Bronchial epithelial cell (primary cell): ENCODE results near the gene PTPN14. TPM values are rescaled to one million over a fixed set of nuclear protein-coding genes. Genes with fewer than 3 reads are reported as not detected.

Experiments
- DNase-seq: peaks from one replicate; pipeline ENCODE4 v3.0.0-alpha.2; 2010; ENCODE audit warnings: low read depth
- FAIRE-seq: peaks from 2 replicates; lab custom pipeline; 2011; peaks lifted over from hg19 to GRCh38; lab: Jason Lieb, UNC
- H3K27me3 ChIP-seq: 2 replicates; pipeline ENCODE4 v1.5.1; 2011; ENCODE audit warnings: low read length; ENCODE audit not compliant: control insufficient read depth, insufficient read depth
- H3K36me3 ChIP-seq: 2 replicates; pipeline ENCODE4 v1.5.1; 2011; ENCODE audit warnings: low read length; ENCODE audit not compliant: control insufficient read depth, insufficient read depth
- H3K4me3 ChIP-seq: 2 replicates; pipeline ENCODE4 v1.5.1; 2011; ENCODE audit warnings: mild to moderate bottlenecking, low read depth, low read length, control low read depth
- CTCF ChIP-seq: IDR thresholded peaks from 2 replicates; pipeline ENCODE4 v1.5.1; 2011; ENCODE audit warnings: mild to moderate bottlenecking, moderate library complexity, low read length, control low read depth, inconsistent platforms; ENCODE audit not compliant: insufficient read depth, severe bottlenecking
- total RNA-seq: library from RNA; depleted of rRNA; stranded (reverse); fragments of >200 nt; gene quantifications from 2 replicates; pipeline ENCODE4 v1.2.1, GENCODE V29; 2014

The PTPN14 gene
- total RNA-seq, 1 donor from 2014 or later = 28.4 TPM

DNA sequence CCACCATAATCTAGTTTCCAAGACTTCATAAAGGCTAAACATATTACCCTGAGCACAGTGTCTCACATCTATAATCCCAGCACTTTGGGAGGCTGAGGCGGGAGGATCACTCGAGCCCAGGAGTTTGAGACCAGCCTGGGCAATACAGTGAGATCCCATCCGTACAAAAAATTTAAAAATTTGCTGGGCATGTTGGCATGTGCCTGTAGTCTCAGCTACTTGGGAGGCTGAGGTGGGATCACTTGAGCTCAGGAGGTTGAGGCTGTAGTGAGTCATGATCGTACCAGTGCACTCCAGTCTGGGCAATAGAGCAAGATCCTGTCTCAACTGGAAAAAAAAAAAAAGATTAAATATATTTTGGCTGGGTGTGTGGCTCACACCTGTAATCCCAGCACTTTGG is 90.1 kb downstream of the PTPN14 start:
- Histone ChIP-seq H3K36me3 (peaks cover 12% of the 10 kb centered on the region), H3K4me3 (no peak overlapping the region), H3K27me3 (no peaks in the 10 kb centered on the region)
- no peak for DNase-seq
- no peak for FAIRE-seq
- TF ChIP-seq CTCF = no peak

DNA sequence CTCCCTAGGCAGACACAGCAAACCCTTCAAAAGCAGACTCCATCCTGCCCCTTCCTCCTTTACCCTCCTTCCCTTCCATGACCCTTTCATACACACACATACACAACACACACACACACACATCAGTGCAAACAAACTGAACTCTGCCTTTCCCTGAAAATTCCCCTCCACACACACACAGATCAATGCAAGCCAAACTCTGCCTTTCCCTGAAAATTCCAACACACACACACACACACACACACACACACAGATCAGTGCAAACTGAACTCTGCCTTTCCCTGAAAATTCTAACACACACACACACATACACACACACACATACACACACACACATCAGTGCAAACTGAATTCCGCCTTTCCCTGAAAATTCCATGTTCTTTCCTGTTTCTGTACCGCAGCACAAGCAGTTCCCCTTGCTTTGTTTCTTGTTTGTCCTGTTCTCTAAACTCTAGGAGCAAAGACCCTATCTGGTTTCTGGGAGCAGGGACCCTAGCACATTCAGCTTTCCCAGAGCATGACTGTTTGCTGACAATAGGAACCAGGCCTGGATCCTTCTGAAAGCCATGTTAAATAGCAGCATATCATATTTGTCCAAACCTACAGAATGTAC is 91.0 kb downstream of the PTPN14 start:
- Histone ChIP-seq H3K4me3 (no peak overlapping the region), H3K36me3 (peaks cover 12% of the 10 kb centered on the region), H3K27me3 (no peaks in the 10 kb centered on the region)
- TF ChIP-seq CTCF = no peak
- DNase-seq = no peak
- no peak for FAIRE-seq

DNA sequence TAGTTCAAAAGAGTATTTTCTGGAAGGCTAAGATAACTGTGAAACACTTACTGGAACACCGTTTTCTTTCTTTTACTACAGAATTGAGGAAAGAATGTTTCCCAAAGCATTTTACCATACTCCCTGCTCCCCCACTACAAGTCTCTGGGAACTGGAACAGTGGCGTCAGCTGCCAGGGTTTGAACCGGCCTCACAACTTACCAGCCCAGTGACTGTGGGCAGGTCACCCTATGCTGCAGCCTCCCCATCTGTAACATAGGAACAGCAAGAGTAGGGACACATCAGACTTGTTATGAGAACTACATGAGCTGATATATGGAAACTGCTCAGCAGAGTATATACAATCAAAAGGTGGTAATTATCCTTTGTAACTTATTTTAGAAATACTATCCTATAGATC is 91.5 kb downstream of the PTPN14 start:
- H3K4me3 ChIP-seq = no peak overlapping the region
- TF ChIP-seq CTCF = no peak
- no peaks in the 10 kb centered on the region for H3K27me3 ChIP-seq
- H3K36me3 ChIP-seq = peaks cover 9% of the 10 kb centered on the region
- FAIRE-seq (no peak), DNase-seq (no peak)

- no peaks in the 10 kb centered on the region for H3K27me3 ChIP-seq
- H3K36me3 ChIP-seq = peaks cover 3% of the 10 kb centered on the region
- DNase-seq (no peak), FAIRE-seq (no peak)
- no peak for TF ChIP-seq CTCF
- H3K4me3 ChIP-seq = no peak overlapping the region
Observed at GRCh38 chr1:214458541-214458940, 92.9 kb downstream of the PTPN14 start.

GRCh38 chr1:214455971-214456867 is 95.2 kb downstream of the PTPN14 start:
- no peak for FAIRE-seq
- peak; percentile 59 for DNase-seq
- no peak overlapping the region for H3K4me3 ChIP-seq
- no peaks in the 10 kb centered on the region for H3K27me3 ChIP-seq
- no peak for TF ChIP-seq CTCF
- peaks cover 7% of the 10 kb centered on the region for H3K36me3 ChIP-seq
